Anterior cingulate cortex (tissue), 58 donors: ENCODE measurements around the gene PTPN18.
"Not testable (repeated sequence)": the region's sequence is repeated elsewhere in the genome, so short reads cannot be mapped to it uniquely, and the experiment has no call there.

Experiments used
- DNase-seq, 58 donors: peaks; one replicate each; lab custom pipeline; 2025; lab: John Stamatoyannopoulos, UW

The PTPN18 gene

DNA sequence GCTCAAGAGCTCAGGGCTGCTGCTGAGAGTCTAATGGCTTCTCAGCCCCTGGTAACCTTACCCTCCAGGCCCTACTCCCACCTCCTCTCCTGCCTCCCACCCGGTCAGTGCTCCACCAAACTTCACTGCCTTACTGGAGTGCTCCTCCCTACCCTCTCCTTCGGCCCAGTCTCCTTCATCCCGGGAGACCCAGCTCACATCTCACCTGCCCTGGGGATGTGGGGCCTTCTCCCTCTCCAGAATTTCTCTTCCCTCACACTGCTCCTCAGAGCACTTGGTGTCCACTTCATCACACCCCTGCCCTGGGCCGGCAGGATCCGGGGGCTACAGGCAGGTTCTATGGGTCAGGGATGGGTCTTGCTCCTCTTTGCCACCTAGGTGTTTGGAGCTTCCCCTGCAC is 21.6 kb downstream of the PTPN18 start:
- no peak for DNase-seq

DNA sequence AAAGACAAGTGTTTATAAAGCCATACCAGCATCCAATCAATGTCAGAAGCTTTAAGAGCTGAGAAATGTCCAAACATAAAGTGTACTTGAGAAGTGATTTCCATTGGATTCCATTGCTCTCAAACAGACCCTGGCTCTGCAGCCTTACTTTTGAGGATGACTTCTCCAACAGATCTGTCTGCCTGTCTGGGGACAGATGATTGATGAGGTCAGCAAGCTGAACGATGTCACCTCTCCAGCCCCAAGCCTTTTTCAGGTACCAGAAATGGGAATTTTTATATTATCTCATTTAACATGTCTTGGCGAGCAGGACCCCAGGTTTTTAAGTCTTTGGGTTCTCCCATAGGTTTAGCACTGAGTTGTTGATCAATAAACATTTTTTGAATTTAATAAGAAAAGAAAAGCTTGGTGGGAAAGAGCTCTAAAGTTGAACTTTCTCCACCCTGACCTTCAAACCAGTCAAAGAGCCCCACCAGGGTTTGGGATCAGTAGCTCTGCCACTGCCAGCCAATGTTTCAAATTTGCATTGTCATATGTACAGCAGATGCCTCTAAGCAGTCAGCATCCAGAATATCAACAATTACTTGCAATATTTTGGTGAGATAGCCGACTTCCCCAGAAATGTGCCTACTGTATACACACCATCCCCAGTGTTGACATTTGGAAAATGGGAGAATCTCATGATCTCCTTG is 22.5 kb downstream of the PTPN18 start:
- no peak for DNase-seq

DNA sequence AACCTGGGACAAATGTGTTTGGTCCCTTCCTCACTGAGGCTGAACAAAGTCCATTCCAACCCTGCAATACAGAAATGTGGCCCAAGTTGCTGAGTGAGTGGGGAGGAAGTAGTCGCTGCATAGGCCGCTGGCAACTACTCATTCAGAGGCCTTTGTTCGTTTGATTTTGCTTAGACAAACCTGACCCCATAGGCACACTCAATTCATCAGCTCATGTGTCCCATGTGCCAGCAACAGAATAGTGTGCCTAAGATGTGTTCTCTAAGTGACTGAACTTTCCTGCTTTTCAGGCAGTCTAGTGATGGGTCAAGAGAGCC is 23.0 kb downstream of the PTPN18 start:
- no peak for DNase-seq

DNA sequence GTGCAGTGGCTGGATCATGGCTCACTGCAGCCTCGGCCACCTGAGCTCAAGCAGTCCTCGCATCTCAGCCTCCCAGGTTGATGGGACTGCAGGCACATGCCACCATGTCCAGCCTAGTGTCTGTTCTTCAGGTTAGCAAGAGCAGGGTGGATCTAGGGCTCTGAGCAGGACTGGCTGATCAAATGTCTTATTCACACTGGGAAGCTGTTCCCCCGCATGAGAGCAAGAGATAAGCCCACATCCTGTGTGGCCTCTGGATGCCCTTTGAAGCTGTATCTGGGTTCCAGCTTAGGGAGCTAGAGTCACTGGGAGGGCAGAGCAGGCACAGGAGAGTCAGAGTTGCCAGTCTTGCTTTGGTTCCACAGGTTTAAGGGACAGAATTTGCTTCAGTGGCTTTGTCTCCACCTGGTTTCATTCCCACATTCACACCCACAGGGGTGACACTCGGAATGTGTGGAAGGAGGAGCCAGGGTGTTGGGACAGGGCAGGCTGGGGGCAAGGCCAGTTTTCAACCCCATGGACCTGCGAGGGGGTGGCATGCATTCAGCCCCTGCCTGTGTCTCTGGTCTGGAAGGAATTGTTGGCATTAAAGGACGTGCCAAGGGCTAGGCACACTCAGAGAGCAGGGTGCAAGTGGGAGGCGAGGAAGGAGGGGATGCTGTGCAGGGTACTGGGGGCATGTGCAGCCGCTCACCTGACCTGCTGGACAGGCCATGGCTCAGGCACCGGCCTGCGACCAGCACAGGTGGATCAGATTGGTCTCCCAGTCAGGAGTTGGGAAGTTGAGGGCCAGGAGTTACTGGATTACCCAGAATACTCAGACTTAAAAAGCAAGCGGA is 24.5 kb downstream of the PTPN18 start:
- no peak for DNase-seq

DNA sequence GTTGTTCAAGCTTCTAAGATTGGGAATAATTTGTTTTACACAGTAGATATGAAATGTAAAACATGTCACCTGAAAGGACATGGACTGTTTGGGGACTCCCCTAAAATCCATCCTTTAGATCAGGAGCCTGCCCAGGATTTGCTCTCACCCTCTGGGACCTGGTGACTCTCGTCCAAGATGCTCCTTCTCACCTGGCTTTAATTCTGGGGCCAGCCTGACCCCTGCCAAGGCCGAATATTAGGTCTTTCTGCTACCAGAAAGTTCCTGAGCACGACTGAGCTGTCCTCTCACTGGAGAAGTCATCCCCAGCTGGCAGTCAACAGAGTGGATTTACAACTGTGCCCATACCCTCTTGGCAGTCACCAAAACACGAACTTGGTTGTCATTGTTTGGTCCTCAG is 25.3 kb downstream of the PTPN18 start:
- DNase-seq, result no peak

DNA sequence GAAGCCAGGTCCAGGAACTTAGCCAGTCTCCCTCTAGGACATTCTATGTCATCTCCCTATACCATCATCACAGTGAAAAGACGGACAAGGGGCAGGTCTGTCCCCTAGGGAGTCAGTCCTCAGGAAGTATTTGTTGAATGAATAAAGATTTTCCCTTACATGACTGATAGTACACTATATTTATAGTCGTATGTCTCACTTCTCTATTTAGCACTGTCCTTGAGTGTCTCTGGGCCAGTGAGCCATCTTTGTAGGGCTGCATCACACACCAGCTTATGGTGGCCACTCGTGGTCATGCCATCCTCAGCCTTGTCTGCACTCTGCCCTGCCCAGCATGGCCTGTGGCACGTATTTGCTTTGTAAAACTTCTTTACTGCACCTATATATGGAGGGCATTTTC is 25.8 kb downstream of the PTPN18 start:
- no peak for DNase-seq

DNA sequence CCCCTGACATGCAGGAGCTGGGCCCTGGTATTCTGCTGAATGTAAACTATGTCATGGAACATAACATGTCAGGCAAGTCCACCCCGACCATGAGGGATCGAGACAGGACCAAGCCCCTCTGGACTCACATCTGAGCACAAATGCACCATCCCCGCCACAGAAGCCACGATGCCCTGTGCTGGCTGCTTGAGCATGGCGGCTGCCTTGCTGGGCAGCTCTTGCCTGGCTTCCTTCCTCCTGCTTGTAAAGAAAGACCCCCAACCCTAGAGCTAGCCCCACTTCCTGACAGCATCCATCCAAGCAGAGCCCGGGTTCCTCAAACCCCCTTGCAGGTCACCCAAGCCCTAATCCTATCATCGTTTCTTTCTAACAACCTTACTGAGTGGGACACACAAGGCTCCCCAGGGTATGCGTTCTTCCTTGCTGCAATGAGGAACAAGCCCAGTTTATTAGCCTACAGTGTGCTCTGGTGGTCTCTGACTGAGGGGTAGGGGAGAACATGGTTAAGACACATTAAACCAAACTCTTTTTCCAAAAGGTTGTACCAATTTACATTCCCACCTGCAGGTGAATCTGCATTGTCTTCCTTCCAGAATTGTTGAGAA is 26.6 kb downstream of the PTPN18 start:
- DNase-seq, result no peak

DNA sequence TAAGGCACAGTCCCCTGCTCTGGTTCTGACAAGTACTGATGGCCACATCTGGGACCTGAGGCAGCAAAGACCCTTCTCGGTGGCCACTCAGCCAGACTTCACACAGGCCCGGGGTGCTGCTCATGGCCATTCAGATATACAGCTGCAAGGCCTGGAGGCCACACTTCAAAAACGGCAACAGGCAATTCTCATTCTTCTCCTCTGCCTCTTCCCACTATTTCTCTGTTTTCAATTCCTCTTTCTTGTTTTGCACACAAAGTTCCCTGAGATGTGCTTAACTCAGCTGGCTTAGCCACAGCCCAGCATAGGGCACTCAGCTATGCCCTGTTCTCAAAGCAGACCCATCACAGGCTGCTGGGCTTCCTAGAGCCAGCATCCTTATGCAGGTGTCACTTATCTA is 29.9 kb downstream of the PTPN18 start:
- DNase-seq, result peak in 1 of 58 donors; percentile 26

DNA sequence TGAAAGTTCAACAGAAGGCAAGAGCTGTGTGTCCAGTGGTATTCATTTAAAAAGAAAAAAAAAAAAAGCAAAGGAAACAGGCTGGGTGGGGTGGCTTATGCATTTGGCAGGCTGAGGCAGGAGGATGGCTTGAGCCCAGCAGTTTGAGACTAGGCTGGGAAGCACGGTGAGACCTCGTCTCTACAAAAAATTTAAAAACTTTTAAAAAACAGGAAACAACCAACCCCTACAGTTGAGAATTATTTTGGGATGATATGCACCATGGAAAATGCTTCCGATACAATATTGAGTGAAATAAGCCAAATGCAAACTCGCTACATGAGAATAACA is 31.2 kb downstream of the PTPN18 start:
- no peak for DNase-seq

DNA sequence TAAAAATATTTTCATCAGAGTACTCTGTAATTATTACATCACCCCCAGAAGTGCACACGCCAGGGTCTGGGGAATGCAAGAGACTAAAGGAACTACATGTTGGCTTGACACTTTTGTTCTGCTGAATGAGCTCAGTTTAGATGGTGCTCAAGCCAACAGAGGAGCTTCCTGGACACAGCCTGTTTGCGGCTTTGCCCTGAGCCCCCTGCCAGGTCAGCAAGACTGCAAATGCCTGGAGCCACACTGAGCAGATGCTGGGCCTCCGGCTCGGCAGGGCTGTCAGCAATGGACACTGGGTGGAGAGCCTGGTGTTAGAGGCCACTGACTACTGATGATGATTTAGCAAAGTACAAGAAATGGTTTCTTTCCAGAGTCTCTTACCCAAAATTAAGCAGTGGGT is 31.9 kb downstream of the PTPN18 start:
- DNase-seq, result no peak

DNA sequence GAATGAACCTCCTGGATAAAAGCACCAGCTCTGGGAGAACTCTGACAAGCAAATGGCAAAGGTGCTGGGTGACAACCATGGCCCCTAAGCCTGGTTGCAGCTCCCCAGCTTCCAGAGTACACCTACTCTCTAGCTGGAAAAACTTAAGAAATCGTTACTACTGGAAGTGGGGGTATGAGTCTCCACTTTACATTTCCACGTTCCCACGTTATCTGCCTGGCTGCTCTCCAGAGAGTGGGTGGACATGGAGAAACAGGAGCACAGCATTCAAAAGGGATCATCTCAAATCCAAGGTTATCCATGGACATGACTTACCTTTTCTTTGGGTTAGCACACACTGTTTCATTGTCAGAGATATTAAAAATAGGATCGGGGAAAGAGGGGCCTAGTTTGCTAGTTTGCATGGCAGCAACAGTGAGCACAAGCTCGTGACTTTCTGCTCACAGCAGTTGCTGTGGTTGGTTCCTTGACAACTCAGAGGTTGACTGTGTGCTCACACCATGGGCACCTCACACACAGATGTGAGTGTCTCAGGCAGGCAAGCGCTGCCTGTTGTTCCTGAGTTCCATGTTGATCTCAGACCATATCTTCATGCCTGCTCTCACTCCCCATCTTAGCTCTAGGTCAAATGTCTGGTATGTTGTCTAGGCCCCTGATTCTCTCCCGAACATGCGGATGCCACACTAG is 32.5 kb downstream of the PTPN18 start:
- DNase-seq, result no peak

DNA sequence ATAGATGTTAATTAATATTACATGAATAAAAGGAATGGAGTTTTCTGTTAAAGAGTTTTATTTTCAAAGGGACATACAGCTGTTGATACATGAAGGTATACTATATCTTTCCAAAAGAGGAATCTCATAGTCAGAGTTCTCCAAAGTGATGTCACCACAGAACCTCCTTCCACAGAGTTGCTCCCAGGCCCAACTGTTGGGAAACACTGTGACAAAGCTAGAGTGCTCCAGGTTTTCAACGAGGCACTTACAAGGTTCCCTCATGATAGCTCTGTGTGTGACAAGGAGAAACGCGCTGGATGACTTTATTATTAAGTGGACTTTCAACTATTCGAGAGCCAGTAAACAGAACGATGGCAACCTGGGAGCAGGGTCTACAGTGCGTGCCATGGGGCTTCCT is 33.5 kb downstream of the PTPN18 start:
- DNase-seq, result no peak

DNA sequence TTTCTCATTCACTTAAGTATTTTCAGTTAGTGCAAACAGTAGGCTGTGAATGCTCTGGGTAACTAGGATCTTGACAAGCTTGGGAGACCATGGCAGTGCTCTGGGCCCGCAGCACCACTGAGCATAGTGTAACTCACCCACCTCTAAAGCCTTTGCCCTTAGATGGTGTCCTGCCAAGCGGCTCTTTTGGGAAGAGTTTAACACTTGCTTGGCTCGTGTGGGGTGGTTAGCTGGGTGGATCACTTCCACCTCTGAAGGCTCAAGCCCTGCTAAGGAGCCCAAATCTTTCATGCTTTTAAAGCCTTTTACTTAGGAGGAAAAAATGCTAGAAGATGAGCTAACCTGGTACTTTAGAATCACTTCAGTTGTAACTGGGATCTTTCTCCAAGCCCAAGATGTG is 33.9 kb downstream of the PTPN18 start:
- no peak for DNase-seq

DNA sequence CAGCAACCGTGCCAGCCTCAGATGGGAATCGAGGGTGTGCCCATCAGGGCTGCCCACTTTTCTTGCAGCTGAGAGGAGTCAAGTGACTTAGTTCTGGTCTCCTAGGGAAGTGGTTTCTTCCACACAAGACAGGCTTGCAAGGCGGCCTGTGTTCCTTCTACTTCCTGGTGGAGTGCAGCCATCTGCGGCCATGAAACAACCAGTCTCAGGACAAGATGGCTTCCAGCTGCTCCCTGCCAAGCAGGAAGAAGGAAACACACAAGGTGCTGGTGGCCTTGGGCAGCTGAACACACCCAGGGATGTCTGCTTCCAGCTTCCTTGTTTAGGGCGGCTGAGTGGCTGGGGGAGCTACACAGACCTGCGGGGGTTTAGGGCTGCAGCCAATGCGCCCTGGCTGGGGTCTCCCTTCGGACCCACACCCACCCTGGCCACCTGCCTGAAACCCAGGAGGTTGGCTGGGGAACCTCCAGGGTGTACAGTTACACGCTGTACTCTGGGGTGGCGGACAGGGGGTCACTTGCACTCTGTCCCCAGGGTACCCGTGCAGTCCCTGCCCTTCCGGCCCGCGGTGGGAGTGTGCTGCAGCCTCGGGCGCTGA is 34.7 kb downstream of the PTPN18 start:
- DNase-seq, result peak in 4 of 58 donors; percentile 24 to 33 (median 28)

DNA sequence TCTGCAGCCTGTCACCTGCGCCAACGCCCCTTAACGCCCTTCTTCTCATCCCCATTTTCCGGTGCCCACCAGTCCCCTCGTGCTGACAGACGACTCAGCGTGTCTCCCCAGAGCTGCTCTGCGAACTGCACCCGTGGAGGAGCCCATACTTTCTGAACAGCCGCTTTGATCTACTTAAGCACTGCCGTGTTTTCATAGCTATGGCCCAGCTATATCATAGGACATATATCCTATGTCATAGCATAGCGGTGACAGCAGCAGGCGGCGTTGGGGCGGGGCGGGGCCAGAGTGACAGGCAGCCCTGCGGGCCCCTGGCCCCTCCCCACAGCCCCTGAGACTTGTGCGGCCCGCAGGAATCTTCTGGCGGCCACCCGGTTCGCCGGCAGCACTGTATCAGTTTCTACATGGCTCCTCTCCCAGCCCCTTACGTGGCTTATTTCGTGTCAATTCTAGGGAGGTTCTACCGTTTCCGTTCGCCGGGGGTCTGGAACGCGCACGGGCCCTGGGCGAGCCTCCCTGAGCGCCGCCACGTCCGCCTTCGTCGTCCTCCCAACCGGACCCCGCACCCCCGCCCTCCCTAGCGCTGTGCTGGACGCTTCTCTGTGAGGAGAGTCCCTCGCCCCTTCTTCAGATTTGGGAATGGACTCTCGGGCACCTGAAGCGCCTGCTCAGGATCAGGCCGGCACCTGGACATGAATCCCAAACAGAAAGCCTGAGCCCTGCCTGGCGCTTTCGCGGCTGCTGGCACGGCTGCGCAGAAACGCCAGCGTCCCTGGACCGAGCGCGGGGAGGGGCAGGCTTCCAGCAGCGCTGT is 35.4 kb downstream of the PTPN18 start:
- DNase-seq, result peak; percentile 38 to 89 (median 75)

DNA sequence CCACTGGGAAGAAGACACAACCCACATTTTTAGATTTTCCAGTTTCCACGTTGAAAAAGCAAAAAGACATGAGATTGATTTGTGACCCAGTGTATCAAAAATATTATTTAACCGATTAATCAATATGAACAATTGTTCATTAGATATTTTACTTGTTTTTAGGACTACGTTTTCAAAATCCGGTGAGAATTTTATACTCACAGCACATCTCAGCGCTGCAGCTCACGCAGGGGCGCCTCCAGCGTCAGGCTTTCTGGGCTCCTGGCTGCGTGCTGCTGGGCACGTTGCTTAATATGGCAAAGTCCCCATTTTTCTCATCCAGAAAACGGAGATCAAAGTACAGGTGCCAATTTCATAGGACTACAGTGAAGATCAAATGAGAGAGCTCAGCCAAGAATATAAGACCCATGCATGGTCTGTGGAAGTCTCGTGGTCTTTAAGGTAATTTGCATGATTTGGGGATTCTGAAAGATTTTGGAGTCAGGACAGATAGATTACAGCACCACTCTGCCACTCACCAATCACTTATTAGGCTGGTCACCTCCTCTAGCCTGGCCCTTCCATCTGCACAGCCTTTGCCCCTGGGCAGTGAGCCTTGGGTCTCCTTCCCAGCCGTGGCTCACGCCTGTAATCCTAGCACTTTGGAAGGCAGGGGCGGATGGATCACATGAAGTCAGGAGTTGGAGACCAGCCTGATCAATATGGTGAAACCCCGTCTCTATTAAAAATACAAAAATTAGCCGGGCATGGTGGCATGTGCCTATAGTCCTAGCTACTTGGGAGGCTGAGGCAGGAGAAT is 36.2 kb downstream of the PTPN18 start:
- DNase-seq, result peak in 9 of 58 donors; percentile 27 to 60 (median 47)

DNA sequence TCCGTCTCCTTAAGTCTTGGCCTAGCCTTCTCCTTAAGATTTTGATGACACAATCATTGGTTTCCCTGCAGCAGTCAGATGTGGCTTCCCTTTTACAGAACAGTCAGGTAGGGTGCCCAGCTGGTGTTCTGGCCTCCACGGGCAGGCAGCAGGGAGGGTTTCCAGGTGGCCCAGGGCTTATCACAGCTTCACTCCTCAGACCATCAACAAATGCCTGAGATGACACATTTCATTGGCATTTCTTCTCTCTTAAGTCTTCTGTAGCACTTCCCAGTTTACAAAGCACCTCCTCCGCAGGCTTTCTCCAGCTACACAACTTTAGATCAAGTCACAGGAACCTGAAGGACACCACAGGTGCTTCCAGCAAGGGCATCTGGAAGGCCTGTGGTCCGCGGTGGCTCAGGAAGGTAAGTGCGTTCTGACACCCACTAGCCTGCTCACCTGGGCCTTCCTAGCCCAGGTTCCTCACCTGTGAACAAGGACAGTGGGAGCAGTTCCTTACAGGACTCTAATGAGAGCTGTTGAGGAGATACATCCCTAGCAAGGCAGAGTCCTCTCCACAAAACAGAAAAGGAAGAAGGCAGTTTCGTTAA is 37.6 kb downstream of the PTPN18 start:
- no peak for DNase-seq

DNA sequence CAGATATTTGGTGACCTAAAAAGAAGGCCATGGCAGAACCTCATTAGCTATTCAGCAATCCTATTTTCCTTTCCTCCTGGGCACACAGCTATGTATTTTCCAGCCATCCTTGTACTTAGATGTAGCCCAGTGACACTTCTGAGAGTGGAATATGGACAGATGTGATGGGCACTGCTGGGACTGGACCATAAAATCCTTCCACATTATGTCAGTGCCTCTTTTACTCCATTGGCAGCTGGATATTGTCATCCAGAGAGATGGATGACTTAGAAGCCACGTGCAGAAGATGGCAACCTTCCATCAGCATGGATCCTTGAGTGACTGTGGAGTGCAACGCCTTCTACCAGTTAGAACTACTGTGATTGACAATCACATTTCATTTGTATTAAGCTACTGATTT is 50.4 kb downstream of the PTPN18 start:
- DNase-seq, result not testable (repeated sequence)

DNA sequence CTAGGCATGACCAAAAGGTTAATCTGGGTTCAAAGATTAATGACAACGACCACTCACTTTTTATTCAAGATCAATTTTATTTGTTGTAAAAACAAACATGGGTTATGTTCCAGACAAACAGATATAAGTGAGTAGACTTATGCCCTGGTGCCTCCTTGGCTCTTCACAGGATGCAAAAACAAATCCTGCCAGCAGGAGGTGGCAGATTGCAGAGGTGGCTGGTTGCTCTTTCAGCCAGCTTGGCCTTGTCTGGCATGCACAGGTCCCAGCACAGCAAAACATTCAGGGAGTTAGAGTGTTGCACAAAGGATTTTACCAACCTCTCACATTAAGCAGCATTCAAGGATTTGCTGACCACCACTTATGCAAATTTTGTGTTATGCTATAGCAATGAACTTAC is 60.8 kb downstream of the PTPN18 start:
- DNase-seq, result not testable (repeated sequence)
